Right lobe of liver (tissue), 6 donors: ENCODE results near the gene GOLGA6L2. TPM values are rescaled to one million over a fixed set of nuclear protein-coding genes. Genes with fewer than 3 reads are reported as not detected.
A peak's percentile ranks its signal among the peaks of the same experiment; 100 is the strongest.
"Not testable (repeated sequence)": the region's sequence is repeated elsewhere in the genome, so short reads cannot be mapped to it uniquely, and the experiment has no call there.

Experiments used
- ATAC-seq, 4 donors: fragments of 200-7000 bp; cut with Tn5 transposase; one replicate each; pipeline ENCODE4 v1.9.1; 2020; ENCODE audit warnings: mild to moderate bottlenecking in 4 of 4, moderate library complexity in 4 of 4
- DNase-seq, 3 donors: peaks; one replicate each; pipeline ENCODE4 v3.0.0-alpha.2; 2020
- H3K27ac ChIP-seq, 3 donors: fragments of 200-600 bp; one replicate each; pipeline ENCODE4 v1.8.0; 2022
- H3K27me3 ChIP-seq, 2 donors: fragments of 200-600 bp; one replicate each; pipeline ENCODE4 v1.8.0; 2022
- H3K36me3 ChIP-seq, 4 donors: fragments of 200-600 bp; sonication (generic) in 1 of 4; one replicate each; pipeline versions ENCODE4 v1.5.1 to v1.8.0; 2017 to 2022; ENCODE audit warnings: control low read depth in 1 of 4
- H3K4me1 ChIP-seq, 4 donors: fragments of 200-600 bp; sonication (generic) in 1 of 4; one replicate each; pipeline versions ENCODE4 v1.5.1 to v1.8.0; 2017 to 2022; ENCODE audit warnings: control low read depth in 1 of 4
- H3K4me3 ChIP-seq, 3 donors: fragments of 200-600 bp; one replicate each; pipeline ENCODE4 v1.8.0; 2022
- H3K9me3 ChIP-seq, 4 donors: fragments of 200-600 bp; sonication (generic) in 1 of 4; one replicate each; pipeline versions ENCODE4 v1.5.1 to v1.8.0; 2017 to 2022; ENCODE audit warnings: control low read depth in 1 of 4
- POLR2A ChIP-seq: fragments of 450-650 bp; IDR thresholded peaks from one replicate; pipeline ENCODE4 v1.6.1; 2017; ENCODE audit warnings: antibody characterized with exemption, mild to moderate bottlenecking
- WGBS: methylation state at CpG from one replicate; pipeline ENCODE4 v1.1.6; 2018; ENCODE audit warnings: low coverage, low lambda C conversion rate; ENCODE audit not compliant: insufficient coverage; ENCODE audit errors: missing lambda C conversion rate; 5-methylcytosine and 5-hydroxymethylcytosine counted together
- intact Hi-C, 2 donors: fragments of 100-400 bp; cut with DNase I; formaldehyde crosslinking; loops; one replicate each; pipeline versions ENCODE4 v1.11.2 to v1.14.1; 2022
- total RNA-seq, 6 experiments: library from RNA; depleted of rRNA in 2 of 6; stranded (reverse); fragments of >200 nt in 2 of 6; fragmentation: NEBNext Ultra II Directional in 3 of 6; extraction: Animal tissue kit (Norgen Biotek cat#: 25700) in 3 of 6; gene quantifications; one replicate each; pipeline versions ENCODE4 v1.1.0 to v1.2.4, GENCODE V29; 2016 to 2023
- TF ChIP-seq, protein P1 (sequence below), 4 donors: fragments of 200-600 bp in 3 of 4; fragments of 450-650 bp in 1 of 4; IDR thresholded peaks; one replicate each; pipeline versions ENCODE4 v1.5.1 to v1.8.0; 2016 to 2022; ENCODE audit warnings: antibody characterized with exemption in 4 of 4, mild to moderate bottlenecking in 2 of 4
- donor health status: DM: no; HTN: yes; CAD: no.
- donor health status: DM: no; HTN: no; CAD: no.
- donor health status: DM: no; HTN: no; CAD: no.
- donor health status: DM: no; HTN: yes; CAD: no.
- donor health status: DM: no; HTN: yes; CAD: no.

GOLGA6L2 gene
- total RNA-seq, 6 experiments from 2014 or later: not detected

DNA sequence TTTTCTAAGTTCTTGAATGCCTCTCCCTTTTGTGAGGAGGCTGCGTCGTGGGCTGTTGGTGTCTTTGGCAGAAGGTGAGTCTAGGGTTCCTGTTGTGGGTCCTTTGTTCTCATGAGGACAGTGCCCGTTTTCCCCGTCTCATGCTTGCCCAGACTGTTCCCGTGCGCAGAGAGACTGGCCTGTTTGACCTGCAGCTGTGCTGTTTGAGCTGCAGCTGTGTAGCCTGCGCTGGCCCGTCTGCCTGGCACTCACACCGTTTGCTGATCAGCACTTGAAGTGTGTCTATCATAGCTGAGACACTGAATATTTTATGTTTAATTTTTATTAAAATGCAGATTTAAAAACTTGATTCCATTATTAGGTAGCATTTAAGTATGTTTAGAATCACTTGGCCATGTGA, 9.9 kb downstream of the GOLGA6L2 start:
- H3K4me3 ChIP-seq: no peak overlapping the region
- intact Hi-C loops: no loop called here
- no peaks in the 10 kb centered on the region for H3K9me3 ChIP-seq
- H3K36me3 ChIP-seq: no peaks in the 10 kb centered on the region
- no peaks in the 10 kb centered on the region for H3K4me1 ChIP-seq
- H3K27ac ChIP-seq: no peak overlapping the region
- no peak for DNase-seq
- TF ChIP-seq, protein P1, sequence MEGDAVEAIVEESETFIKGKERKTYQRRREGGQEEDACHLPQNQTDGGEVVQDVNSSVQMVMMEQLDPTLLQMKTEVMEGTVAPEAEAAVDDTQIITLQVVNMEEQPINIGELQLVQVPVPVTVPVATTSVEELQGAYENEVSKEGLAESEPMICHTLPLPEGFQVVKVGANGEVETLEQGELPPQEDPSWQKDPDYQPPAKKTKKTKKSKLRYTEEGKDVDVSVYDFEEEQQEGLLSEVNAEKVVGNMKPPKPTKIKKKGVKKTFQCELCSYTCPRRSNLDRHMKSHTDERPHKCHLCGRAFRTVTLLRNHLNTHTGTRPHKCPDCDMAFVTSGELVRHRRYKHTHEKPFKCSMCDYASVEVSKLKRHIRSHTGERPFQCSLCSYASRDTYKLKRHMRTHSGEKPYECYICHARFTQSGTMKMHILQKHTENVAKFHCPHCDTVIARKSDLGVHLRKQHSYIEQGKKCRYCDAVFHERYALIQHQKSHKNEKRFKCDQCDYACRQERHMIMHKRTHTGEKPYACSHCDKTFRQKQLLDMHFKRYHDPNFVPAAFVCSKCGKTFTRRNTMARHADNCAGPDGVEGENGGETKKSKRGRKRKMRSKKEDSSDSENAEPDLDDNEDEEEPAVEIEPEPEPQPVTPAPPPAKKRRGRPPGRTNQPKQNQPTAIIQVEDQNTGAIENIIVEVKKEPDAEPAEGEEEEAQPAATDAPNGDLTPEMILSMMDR (IDR thresholded peaks at IDR 0.05): no peak
- no peak for TF ChIP-seq POLR2A
- 45% methylated on average over 4 of the region's 9 CpGs for WGBS
- no peaks in the 10 kb centered on the region for H3K27me3 ChIP-seq
- ATAC-seq: no peak

DNA sequence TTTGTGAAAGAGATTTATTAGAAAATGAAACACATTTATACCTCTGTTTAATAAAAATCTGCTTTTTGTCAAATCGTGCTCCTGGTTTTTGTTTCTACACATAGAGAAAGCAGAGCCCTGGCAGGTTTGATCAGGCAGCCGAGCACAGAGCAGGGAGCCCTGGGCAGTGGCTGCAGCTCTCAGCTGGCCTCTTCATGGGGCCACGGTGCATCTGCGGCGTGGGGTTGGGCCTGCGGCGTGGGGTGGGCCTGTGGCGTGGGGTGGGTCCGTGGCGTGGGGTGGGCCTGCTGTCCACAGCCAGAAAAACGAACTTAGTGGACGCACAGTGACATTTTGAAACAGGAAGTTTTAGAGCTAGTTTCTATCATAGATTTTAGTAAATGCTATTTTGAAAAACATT, 10.6 kb downstream of the GOLGA6L2 start:
- WGBS: 67% methylated on average over 12 of the region's 12 CpGs
- H3K4me3 ChIP-seq: no peak overlapping the region
- intact Hi-C loops: no loop called here
- no peak overlapping the region for H3K27ac ChIP-seq
- TF ChIP-seq POLR2A: no peak
- TF ChIP-seq, protein P1 (IDR thresholded peaks at IDR 0.05): no peak
- H3K27me3 ChIP-seq: no peaks in the 10 kb centered on the region
- H3K9me3 ChIP-seq: no peaks in the 10 kb centered on the region
- H3K4me1 ChIP-seq: no peaks in the 10 kb centered on the region
- no peaks in the 10 kb centered on the region for H3K36me3 ChIP-seq
- DNase-seq: no peak
- ATAC-seq: no peak

DNA sequence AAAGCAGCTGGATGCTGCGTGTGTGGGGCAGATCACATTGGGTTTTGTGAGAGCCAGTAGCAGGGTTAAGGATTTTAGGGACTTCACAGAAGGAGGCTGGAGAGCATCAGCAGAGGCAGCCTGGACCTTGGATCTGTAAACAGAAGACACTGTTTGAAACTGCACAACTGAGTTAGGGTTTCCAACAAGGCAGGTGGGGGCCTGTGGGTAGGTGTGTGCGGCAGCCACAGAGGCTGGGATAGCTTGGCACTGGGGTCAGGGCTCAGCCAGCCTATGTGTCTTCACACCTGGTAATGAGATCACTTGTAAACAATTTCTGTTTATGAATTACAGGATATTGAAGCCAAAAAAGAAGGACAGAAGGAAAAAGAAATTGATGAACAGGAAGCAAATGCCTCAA, 12.3 kb downstream of the GOLGA6L2 start:
- 56% methylated on average over 2 of the region's 2 CpGs for WGBS
- H3K27me3 ChIP-seq, H3K9me3 ChIP-seq, intact Hi-C loops, H3K4me3 ChIP-seq, H3K27ac ChIP-seq, DNase-seq, ATAC-seq, H3K4me1 ChIP-seq, H3K36me3 ChIP-seq: not testable (repeated sequence)

DNA sequence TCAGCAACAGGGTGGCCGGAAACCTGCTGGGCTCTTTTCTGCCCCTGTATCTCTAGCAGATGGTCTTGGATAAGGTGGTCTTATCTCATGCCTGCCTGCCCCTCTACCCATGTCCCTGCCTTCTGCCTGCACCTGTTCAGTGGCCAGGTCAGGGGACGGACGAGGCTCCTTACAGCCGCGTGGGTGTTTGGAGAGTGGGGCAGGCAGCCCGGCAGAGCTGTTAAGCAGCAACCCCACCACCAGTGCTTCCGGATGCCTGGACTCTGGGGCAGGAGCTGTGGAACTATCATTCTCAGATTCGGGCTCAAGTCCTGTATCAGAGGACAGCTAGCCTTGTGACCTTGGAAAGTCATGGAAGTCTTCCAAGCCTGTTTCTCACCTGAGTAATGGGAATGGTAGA, 21.7 kb downstream of the GOLGA6L2 start:
- H3K4me3 ChIP-seq, intact Hi-C loops, H3K27ac ChIP-seq, H3K36me3 ChIP-seq, H3K4me1 ChIP-seq, H3K9me3 ChIP-seq, H3K27me3 ChIP-seq, DNase-seq: not testable (repeated sequence)
- no CpG with 5 or more reads among the region's 8 CpGs for WGBS
- peak in 1 of 4 donors; percentile 28 for ATAC-seq

DNA sequence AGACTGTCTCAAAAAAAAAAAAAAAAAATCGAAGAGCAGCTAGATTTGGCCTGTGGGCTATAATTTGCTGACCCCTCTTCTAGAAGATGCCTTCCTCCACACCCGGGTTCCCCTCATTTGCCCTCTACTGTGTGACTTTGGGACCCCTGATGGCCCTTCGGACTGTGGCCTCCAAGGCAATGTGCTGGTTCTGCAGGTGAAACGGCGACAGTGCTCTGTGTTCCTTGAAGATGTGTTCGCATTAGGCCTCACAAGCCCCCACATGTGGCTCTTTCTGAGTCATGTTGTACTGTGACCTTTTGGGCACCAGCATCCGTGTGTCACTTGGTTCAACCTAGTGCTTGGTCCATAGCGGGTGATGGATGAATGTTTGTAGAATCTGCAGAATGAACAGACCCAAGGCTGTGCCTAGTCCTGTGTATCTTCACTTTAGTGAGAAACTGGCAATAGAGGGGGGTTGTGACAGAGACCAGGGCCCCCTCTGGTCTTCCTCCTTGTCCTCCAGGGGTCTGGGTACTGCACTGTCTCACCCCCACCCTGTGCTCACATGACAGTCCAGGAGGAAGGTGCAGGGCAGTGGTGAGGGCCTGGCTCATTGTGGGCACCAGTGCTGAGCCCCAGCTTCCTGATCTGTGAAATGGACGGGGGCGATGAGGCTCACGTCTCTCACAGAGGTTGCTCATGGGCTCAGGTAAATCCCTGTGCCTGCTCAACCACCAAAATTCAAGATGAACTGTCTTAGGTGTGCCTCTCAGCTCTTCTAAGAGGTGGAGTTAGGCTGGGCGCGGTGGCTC, 22.7 kb downstream of the GOLGA6L2 start:
- Histone ChIP-seq H3K4me1 (no peaks in the 10 kb centered on the region), H3K27ac (no peak overlapping the region), H3K4me3 (no peak overlapping the region), H3K9me3 (no peaks in the 10 kb centered on the region), H3K36me3 (no peaks in the 10 kb centered on the region), H3K27me3 (no peaks in the 10 kb centered on the region)
- intact Hi-C loops: no loop called here
- ATAC-seq: no peak
- 74% methylated on average over 4 of the region's 13 CpGs for WGBS
- no peak for DNase-seq
- TF ChIP-seq, protein P1 (IDR thresholded peaks at IDR 0.05): no peak
- no peak for TF ChIP-seq POLR2A
